Astrocyte of the cerebellum (primary cell): ENCODE data around the gene AGT.

Experiments
- DNase-seq: peaks from one replicate; pipeline ENCODE4 v3.0.0-alpha.2; 2011; ENCODE audit warnings: low read depth
- H3K4me3 ChIP-seq: 2 replicates; pipeline ENCODE4 v1.5.1; 2011; ENCODE audit warnings: mild to moderate bottlenecking, low read depth, low read length, moderate library complexity
- in situ Hi-C: cut with HindIII; loops from 2 replicates; pipeline ENCODE4 v1.10.0; 2017; ENCODE audit warnings: low sequenced_read_pairs
- TF ChIP-seq, protein P1 (sequence below): IDR thresholded peaks from 2 replicates; pipeline ENCODE4 v1.5.1; 2012; ENCODE audit warnings: low read length, low read depth, moderate library complexity, mild to moderate bottlenecking; ENCODE audit errors: missing control alignments

AGT gene

GRCh38 chr1:230745071-230745470 lies 31.1 kb upstream of the AGT start:
- no peak overlapping the region for H3K4me3 ChIP-seq
- TF ChIP-seq, protein P1, sequence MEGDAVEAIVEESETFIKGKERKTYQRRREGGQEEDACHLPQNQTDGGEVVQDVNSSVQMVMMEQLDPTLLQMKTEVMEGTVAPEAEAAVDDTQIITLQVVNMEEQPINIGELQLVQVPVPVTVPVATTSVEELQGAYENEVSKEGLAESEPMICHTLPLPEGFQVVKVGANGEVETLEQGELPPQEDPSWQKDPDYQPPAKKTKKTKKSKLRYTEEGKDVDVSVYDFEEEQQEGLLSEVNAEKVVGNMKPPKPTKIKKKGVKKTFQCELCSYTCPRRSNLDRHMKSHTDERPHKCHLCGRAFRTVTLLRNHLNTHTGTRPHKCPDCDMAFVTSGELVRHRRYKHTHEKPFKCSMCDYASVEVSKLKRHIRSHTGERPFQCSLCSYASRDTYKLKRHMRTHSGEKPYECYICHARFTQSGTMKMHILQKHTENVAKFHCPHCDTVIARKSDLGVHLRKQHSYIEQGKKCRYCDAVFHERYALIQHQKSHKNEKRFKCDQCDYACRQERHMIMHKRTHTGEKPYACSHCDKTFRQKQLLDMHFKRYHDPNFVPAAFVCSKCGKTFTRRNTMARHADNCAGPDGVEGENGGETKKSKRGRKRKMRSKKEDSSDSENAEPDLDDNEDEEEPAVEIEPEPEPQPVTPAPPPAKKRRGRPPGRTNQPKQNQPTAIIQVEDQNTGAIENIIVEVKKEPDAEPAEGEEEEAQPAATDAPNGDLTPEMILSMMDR = no peak

GRCh38 chr1:230744382-230744781 lies 30.5 kb upstream of the AGT start:
- peak; percentile 32 for DNase-seq
- TF ChIP-seq, protein P1 = no peak

More at GRCh38 chr1:230745071-230745470, 31.1 kb upstream of the AGT start:
- in situ Hi-C loops = no loop called here
- DNase-seq = no peak

DNA sequence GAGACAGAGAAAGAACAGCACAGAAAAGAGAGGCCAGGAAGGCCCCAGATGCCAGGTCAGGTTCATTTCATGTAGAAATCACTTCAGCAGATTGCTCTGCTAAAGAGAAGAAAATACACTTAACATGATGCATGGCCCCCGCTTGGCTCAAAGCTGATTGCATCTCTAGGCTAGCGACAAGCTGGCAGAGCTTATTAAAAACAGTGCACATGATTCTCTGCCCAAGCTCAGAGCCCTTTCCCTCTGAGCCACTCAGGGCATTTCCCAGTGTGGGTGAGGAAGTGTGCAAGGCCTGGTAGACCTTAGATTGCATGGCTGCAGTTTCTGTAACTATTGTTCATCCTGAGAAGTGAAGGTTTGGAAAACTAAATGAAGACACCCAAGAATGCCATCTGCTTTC lies 30.0 kb upstream of the AGT start:
- H3K4me3 ChIP-seq = no peak overlapping the region
- in situ Hi-C loops = no loop called here
- TF ChIP-seq, protein P1 = no peak
- DNase-seq = no peak

More at GRCh38 chr1:230744382-230744781, 30.5 kb upstream of the AGT start:
- in situ Hi-C loops = no loop called here
- no peak overlapping the region for H3K4me3 ChIP-seq

GRCh38 chr1:230739564-230740290 lies 25.8 kb upstream of the AGT start:
- no peak overlapping the region for H3K4me3 ChIP-seq
- in situ Hi-C loops = no loop called here
- TF ChIP-seq, protein P1 = no peak
- DNase-seq = no peak

DNA sequence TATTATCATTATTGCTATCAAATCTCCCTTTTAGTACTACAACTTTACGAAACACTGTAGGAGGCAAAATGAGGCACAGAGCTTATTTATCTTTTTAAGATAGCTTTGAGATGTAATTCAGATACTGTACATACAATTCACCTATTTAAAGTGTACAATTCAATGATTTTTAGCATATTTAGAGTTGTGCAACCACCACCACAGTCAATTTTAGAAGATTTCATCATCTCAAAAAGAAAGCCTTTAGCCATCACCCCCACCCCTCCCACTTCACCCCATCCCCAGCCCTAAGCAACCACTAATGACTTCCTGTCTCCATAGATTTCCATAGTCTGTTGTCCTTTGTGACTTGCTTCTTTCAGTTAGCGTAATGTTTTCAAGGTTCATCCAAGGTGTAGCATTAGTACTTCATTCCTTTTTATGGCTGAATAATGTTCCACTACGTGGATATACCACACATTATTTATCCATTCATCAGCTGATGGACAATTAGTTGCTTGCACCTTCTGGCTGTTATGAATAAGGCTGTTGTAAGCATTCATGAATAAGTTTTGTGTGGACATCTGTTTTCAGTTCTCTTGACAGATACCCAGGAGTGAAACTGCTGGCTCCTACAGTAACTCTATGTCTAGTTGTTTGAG lies 23.8 kb upstream of the AGT start:
- TF ChIP-seq, protein P1 = no peak
- H3K4me3 ChIP-seq = no peak overlapping the region
- in situ Hi-C loops = no loop called here
- no peak for DNase-seq

DNA sequence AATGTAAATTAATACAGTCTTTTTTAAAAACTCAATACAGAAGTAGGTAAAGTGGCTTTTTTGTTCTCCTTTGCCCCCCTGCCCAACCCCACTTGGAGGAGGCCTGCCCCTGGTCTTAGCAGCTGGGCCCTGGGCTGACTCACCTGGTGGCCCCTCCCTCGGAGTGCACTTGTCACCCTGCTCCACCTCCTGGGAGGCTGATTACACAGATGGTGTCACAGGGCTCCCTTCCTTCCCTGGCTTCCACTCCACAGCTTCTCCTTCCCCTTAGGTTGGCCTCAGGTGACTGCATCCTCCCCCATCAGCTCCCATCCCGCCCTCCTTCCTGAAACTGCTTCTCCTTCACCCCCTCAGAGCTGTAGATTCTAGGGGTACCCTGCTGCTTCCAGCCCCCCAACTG lies 21.5 kb upstream of the AGT start:
- no peak overlapping the region for H3K4me3 ChIP-seq
- in situ Hi-C loops = no loop called here
- TF ChIP-seq, protein P1 = no peak
- DNase-seq = no peak
